ENCODE data around the gene SRSF12.

The SRSF12 gene

GRCh38 chr6:89117211-89118108 lies at the start of gene SRSF12:
SRSF12 (minus strand) TSS chr6:89118071; CDS start chr6:89117887, 184 bp downstream.
- DNase-seq (ENCODE audit: low read depth), result no peak

DNA sequence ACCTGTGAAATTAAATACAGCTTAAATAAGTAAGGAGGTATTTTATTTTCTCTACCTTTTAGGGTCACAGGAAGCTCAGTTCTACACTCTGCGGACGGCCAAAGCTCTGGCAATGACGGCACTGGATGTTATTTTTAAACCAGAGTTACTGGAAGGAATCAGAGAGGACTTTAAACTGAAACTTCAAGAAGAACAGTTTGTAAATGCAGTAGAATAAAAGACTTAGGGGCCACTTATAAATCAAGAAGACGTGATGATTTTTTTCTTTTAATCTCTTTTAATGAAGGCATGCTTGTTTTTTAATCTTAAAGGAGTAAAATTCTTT lies 44.1 kb upstream of the SRSF12 start:
- peak; percentile 49 for DNase-seq (ENCODE audit: low read depth)

- DNase-seq (ENCODE audit: low read depth), result peak; percentile 77
Observed at GRCh38 chr6:89161326-89162046, 43.6 kb upstream of the SRSF12 start.

- no peak for DNase-seq (ENCODE audit: low read depth)
Observed at GRCh38 chr6:89160331-89161092, 42.6 kb upstream of the SRSF12 start.

DNA sequence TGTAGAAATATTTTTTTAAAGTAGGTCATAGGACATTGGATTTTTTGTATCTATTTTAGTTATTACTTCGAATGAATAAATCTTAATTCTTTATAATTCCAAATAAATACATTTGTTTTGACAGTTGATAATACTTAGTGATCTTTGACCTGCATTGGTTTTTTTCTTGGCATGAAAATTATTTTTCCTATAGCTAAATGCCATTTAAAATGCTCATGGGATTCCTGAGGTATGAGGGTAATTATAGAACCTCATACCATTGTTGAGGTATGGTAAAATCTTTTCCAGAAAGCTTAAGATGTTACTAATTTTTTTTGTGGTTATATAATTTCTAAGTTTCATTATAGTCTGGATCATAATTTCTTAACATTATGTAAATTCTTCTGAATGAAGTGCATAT lies 36.3 kb upstream of the SRSF12 start:
- no peak for DNase-seq (ENCODE audit: low read depth)

GRCh38 chr6:89148016-89148750 lies 30.3 kb upstream of the SRSF12 start:
- DNase-seq (ENCODE audit: low read depth), result no peak

DNA sequence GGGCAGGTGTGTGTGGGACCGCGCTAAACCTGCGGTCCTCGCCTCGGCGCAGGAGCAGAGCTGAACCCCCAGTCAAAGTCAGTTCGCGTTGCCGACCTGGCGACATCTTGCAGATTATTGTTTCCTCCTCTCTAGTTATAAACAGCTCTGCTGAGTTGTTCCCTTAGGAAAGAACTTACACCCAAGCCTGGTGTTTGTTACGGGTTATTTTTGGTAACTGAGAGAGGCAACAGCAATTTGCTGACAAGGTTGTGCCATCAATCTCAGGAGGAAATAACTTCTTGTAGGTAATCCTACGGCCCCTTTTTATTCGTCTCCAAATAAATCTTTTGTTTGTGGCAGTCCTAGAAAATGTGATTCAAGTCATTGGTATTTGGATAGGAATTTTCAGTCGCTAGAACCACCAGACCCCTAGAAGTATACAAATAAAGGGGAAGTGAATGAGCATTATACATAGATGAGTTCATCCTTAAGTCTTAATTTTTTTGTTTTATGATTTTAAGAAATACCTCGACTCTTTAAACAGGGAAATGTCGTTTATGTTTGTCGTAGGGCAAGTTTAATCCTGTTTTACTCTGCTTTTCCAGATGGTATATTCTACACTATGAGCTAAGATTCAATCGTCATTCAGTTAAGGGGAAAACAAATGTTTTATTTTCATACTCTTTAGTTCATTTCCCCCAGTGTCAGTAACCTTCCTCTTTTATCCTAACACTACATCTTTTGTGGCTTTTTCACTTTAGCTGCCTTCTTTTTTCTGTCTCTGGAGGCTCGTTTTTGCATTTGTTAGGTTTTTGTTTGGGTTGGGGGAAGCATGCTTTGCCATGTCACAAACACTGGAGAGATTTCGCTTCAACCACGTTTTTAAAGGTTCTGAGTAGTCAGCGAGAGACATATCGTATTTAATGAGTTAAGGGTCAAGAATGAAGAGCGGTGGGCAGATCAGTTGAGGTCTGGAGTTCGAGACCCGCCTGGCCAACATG lies 29.1 kb upstream of the SRSF12 start:
- no peak for DNase-seq (ENCODE audit: low read depth)

DNA sequence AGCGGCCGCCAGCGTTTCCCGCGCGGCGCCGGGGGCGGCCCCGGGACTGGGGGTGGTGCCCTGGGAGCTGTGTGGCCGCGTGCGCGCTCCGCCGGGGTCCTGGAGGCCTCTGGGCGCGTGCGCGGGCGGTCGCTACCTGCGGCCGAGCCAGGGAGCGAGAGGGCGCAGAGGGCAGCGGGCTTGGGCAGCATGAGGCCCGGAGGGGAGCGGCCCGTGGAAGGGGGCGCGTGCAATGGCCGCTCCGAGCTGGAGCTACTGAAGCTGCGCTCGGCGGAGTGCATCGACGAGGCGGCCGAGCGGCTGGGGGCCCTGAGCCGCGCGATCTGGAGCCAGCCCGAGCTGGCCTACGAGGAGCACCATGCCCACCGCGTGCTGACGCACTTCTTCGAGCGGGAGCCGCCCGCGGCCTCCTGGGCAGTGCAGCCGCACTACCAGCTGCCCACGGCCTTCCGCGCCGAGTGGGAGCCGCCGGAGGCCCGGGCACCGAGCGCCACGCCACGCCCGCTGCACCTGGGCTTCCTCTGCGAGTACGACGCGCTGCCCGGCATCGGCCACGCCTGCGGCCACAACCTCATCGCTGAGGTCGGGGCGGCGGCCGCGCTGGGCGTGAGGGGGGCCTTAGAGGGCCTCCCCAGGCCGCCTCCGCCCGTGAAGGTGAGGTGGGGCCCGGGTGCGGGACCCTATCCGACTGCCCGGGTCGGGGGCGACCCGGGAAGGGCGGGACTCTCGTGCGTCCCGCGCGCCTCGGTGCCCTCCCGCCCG lies 28.3 kb upstream of the SRSF12 start, which contains the start of gene PM20D2:
Gene PM20D2 (plus strand): TSS at position 100 of the 762 bp plus-strand sequence. CDS start 90 bp downstream, at position 190.
- no peak for DNase-seq (ENCODE audit: low read depth)

DNA sequence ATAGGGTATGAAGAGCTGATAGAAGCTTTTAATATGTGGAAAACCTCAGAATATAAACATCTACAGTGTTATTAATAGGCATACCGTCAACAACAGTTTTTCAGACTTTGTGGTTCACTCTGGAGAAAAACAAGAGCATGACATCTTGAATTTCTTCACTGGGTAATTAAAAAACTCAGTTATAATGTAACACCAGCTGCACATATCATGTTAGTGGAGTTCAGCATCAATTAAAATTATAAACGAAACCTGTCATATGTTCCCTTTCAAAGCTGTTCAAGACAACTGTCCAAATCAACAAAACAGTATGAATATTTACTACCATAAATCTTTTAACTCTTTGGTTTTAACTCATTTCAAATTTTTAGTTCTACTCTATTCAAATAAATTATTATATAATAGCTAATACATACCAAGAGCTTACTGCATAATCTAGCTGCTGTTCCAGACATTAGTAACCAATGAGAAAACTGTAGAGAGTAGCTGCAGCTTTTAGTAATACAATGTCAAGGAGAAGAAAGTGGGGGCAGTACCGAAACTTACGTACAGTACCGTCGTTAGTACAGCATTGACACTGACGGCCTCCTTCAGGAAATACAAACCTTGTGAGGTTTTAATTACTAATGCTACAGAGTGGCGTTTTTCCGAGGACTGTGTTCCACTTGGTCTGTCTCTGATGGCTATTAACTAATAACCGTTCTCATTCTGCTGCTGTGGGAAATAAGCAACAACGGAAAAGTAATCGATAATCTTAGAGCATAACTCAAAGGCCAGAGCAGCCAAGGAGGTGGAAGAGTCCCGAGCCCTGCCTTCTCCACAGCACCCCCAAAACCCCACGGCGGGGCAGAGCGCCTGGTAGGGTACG lies 27.5 kb upstream of the SRSF12 start:
- no peak for DNase-seq (ENCODE audit: low read depth)

GRCh38 chr6:89144354-89144906 lies 26.6 kb upstream of the SRSF12 start:
- no peak for DNase-seq (ENCODE audit: low read depth)

DNA sequence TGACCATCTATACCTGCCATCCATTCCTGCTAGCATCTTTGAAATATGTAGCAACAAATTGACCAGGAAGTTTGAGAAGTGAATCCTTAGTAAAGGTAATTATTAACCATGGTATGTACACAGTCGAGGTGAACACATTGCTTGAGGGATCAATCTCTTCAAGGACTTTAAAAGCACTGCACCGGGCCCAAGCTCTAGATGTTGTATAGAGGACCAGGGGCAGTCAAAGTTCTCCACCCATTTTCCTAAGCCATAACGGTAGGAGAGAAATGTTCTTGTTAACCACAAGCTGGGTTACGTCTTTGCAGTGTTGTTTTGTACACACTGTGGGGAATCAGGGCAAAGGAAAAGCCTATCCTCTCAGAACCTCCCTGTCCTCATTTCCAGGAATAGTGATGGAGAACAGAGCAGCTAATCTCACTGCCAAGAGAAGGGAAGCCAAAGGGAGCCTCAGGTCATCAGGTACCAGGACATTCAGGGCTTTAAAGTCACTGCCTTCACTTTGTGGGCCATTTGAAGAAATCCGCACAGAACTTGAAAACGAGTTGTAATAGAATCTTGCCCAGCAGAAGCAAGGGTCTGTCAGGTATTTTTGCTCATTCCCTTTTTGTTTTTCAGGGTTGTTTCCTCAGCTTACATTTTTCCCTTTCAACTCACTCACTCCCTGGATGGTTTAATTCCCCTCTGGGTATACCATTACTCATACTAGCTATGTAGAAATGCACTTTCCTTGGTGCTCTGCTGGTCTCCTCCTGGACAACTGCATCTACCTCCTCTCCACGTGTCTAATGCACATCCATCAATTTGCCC lies 22.7 kb upstream of the SRSF12 start:
- DNase-seq (ENCODE audit: low read depth), result no peak

- no peak for DNase-seq (ENCODE audit: low read depth)
Observed at GRCh38 chr6:89139509-89140346, 21.9 kb upstream of the SRSF12 start.

DNA sequence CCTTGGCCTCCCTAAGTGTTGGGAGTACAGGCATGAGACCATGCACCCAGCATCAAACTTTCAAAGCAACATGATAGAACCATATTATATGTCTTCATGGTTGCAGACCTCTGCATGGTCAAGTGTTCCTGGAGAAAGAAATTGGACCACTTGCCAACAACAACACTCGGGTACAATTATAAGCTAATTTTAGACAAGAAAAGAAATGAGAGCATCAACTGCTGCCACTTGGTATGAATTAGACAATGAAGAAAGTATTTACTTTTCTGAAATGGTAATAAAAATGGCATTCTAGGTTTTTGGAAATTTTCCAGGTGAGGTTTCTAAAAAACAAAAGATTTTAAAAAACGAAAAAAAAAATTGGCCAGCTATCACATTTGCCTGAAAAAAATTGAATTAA lies 20.3 kb upstream of the SRSF12 start:
- DNase-seq (ENCODE audit: low read depth), result no peak

DNA sequence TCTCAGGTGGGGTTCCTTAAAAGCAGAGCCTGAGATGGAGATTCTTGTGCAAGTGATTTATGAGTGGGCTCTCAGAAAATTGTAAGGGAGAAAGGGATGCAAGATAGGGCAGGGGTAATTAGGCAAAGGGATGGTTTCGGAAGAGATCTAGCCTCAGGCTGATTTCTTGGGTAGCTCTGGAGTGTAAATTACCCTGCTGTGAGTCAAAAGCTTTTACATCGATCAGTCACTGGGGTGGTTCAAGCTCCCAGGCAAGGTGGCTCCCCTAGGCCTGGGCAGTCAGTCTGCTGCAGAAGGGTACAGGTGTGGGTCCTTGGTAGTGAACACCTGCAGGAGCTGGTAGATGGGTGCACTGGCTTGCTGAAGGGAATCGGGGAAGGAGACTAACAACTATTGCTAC lies 16.9 kb upstream of the SRSF12 start:
- no peak for DNase-seq (ENCODE audit: low read depth)

DNA sequence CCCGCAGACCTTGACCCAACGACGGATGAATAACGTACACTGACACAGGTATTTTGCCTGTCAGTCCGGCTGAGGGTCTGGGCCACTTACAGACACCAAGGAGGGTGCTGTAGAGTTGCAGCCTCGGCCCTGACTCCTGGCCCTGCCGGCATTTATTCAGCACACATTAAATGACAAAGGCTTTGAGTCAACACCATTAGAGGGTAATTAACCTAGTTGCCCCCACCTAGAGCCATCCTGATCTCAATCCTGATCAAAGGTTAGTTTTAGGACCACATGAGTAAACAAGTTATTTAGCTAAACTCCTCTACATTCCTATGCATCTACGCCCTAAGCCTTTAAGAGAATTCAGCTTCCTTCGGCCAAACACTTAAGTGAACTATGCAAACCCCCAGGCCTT lies 16.1 kb upstream of the SRSF12 start:
- no peak for DNase-seq (ENCODE audit: low read depth)

GRCh38 chr6:89132057-89132456 lies 14.2 kb upstream of the SRSF12 start:
- DNase-seq (ENCODE audit: low read depth), result no peak

GRCh38 chr6:89131599-89131998 lies 13.7 kb upstream of the SRSF12 start:
- no peak for DNase-seq (ENCODE audit: low read depth)

Data from stromal cell of bone marrow (primary cell).